GM18873 (cell line): ENCODE results near the gene PRKAG2.
"Not testable (repeated sequence)": the region's sequence is repeated elsewhere in the genome, so short reads cannot be mapped to it uniquely, and the experiment has no call there.

ENCODE experiments used
- ATAC-seq: cut with Tn5 transposase; IDR thresholded peaks from one replicate; pipeline ENCODE4 v1.9.1; 2021; ENCODE audit warnings: mild to moderate bottlenecking, moderate library complexity, moderate number of reproducible peaks; ENCODE audit not compliant: unreplicated experiment, low FRiP score

PRKAG2 gene

DNA sequence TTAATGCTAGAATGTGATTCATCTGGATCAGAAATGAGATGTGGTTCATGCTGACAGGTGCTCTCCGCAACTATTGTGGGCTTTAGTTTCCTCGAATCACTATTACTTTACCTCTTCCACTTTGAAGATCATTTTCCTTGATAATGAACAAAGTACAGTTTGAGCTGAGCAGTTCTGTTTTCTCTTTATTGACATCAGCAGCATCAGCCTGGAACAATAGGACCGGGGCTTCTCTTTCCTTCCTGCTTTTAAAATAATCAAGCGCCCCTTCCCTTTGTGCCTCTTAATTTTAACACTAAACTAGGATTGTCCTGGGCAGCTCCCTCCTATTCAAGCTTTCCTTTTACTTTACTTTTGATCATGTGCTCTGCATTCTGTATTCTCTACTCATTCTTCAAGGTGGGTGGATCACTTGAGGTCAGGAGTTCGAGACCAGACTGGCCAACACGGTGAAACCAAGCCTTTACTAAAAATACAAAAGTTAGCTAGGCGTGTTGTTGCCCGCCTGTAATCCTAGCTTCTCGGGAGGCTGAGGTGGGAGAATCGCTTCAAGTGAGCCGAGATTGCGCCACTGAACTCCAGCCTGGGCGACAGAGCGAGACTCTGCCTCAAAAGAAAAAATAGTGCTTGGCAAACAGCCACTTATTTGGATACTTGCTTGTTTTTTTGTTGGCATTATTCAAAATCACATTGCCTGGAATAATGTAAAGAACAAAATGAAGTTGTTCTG, 290.2 kb downstream of the PRKAG2 start:
- no peak for ATAC-seq

GRCh38 chr7:151585744-151586393, 291.0 kb downstream of the PRKAG2 start:
- no peak for ATAC-seq

GRCh38 chr7:151581741-151582140, 295.2 kb downstream of the PRKAG2 start:
- ATAC-seq = no peak

GRCh38 chr7:151579644-151580043, 297.3 kb downstream of the PRKAG2 start:
- no peak for ATAC-seq

DNA sequence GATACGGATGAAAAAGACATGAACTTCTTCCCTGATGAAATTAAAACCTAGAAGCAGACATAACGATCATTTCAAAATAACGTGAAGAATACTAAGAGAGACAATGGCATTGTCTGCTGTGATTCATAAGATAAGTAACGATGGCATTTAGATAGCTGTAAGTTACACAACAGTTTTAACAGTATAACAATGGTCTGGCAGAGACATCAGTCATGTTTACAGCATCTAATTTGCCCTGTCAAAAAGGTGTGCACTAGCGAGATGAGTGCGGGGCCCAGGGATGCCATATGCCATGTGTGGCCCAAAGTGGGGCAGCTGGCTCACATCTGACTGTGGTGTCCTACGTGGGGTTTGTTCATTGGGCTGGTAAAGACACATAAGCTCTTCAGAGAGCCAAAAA, 301.5 kb downstream of the PRKAG2 start:
- ATAC-seq = no peak

DNA sequence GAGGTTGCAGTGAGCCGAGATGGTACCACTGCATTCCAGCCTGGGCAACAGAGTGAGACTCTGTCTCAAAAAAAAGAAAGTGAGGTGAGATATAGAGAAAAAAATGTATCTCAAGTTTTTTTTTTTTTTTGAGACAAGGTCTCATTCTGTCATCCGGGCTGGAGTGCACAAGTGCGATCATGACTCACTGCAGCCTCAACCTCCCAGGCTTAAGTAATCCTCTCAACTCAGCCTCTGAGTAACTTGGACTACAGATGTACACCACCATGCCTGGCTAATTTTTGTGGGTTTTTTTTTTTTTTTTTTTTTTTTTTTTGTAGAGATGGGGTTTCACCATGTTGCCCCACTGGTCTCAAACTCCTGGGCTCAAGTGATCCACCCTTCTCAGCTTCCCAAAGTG, 303.9 kb downstream of the PRKAG2 start:
- not testable (repeated sequence) for ATAC-seq

DNA sequence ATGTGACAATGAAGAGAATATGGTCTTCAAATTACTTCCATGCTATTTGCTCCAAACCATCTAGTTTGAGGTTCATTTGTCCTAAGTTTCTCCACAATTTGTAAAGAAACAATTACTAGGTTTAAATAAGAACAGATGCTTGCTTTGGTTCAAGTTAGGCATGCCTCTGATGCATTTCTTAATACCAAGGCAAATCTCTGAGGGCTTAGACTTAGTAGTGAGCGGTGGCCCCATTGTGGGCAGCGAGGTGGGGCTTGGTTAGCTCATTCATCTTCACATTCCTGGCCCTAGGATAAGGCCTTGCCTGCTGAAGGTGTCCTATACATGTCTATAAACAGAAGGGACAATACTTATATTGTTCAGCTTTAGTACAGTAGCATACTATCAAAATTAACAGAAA, 304.8 kb downstream of the PRKAG2 start:
- ATAC-seq = no peak

DNA sequence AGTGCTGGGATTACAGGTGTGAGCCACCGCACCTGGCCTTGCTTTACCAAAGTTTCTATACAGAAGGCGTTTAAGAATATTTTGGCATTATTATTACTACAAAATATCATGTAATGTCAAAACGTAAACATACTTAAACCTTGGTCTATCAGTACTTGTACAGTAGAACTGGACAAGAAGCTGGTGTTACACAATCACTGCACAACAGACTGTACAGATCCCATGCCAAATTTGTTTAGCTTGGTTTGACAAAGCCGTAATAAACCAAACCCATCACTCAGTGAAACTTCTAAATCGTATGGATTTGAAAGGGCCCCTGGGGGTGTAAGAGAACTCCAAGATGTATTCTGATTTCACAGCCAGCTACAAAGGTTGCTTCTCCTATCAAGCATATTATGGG, 305.4 kb downstream of the PRKAG2 start:
- ATAC-seq = no peak

DNA sequence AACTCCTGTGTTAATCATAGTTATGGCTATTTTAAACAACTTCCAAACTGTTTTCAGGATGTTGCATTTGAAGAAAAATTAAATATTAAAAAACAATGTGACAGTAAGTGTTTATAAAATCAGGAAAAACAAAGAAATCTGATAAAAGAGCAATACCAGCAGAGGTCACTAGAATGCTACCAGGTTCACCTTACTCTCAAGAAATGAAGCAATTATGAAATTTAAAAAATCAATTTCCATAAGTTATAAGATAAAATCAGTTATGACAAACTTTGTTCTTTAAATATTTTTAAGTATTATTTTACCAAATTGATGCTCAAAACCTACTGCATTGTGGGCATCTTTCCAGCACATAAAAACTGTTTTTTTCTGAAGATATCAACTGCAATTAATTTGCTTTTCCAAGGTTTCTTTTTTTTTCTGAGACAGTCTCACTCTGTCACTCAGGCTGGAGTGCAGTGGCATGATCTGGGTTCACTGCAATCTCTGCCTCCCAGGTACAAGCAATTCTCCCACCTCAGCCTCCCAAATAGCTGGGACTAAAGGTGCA, 306.5 kb downstream of the PRKAG2 start:
- ATAC-seq = no peak

GRCh38 chr7:151568956-151569940, 307.7 kb downstream of the PRKAG2 start:
- ATAC-seq = no peak

GRCh38 chr7:151566897-151567320, 310.0 kb downstream of the PRKAG2 start:
- ATAC-seq = no peak

DNA sequence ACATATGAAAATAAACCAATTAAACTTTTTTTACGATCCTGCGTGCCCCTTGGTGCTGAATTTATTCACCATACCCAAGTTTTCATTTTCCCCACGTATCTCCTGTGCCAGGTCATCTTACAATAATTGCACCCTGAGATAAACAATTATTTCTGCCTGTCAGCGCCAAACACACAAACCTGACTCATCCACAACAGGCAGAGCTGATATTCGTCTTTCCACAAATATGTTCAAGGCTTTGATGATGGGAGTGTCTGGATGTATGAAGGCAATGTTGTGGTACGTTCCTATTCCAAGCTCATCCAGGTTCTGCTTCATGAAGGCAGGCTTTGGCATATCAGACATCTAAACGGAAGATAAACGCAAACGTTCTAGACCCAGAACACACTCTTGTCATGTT, 311.4 kb downstream of the PRKAG2 start:
- ATAC-seq = no peak

- ATAC-seq = no peak
Measured at GRCh38 chr7:151560243-151560642, 316.7 kb downstream of the PRKAG2 start.

- ATAC-seq = no peak
Measured at GRCh38 chr7:151559557-151560183, 317.2 kb downstream of the PRKAG2 start.

DNA sequence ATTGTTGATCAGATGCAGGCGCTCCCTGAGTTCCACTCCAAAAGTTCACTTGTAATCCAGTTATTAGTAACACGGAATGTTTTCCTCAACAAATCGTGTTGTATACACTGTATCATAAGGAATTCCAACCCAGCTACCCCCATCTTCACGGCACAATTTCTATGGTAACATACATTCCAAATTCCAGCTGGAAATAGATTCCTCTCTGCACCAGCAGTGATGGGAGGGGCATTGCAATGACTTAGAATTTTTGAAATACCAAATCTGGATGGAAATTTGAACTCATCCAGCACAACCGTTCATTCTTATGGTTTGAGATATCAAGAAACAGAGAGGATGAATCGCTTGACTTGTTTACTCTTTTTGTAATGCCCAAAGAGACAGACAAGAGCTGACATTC, 318.3 kb downstream of the PRKAG2 start:
- no peak for ATAC-seq

DNA sequence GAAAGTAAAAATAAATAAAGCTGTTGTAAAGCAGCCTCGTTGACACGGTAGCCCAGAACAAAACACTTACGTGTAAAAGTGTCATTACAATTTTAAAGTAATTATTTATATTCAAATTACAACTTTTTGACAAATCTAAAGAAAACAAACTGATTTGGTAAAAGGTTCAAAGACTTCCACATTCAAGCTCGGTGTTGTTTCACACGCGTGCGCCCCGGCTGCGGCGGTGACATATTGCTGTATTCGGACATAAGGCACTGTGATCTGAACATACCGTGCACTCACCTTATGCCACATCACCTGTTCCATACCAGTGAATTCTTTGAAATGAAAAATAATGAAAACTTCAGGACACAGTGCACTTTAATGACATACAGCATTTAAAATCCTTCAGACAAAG, 320.3 kb downstream of the PRKAG2 start:
- ATAC-seq = no peak

GRCh38 chr7:151553356-151553755, 323.6 kb downstream of the PRKAG2 start:
- no peak for ATAC-seq

- ATAC-seq = no peak
Measured at GRCh38 chr7:151552352-151553028, 324.4 kb downstream of the PRKAG2 start.

DNA sequence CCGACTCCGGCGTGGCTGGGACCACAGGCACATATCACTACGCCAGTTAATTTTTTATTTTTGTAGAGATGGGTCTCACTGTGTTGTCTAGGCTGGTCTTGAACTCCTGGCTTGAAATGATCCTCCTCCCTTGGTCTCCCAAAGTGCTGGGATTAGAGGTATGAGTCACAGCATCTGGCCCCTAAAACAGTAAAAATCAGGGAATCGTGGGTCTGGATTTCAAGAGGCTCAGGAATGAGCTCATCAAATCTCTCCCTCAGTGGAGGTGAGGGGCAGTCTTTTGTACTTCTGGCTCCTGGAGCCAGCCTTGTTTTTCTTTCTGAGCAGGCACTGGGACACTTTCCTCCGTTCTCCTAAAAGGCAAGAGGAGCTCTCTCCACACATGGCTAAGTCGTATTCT, 325.1 kb downstream of the PRKAG2 start:
- ATAC-seq = no peak
